Aorta (tissue), 5 donors: ENCODE results near the gene PLXNB2. TPM values are rescaled to one million over a fixed set of nuclear protein-coding genes. Genes with fewer than 3 reads are reported as not detected.

Experiments
- ATAC-seq: fragments of 200-7000 bp; cut with Tn5 transposase; one replicate; pipeline ENCODE4 v1.9.1; 2022; ENCODE audit warnings: moderate library complexity; ENCODE audit not compliant: low FRiP score
- DNase-seq, 2 donors: peaks; one replicate each; pipeline ENCODE4 v3.0.0-alpha.2; 2020
- H3K27ac ChIP-seq, 2 donors: one replicate each; pipeline ENCODE4 v1.5.1; 2013; ENCODE audit warnings: low read length in 2 of 2, mild to moderate bottlenecking in 2 of 2, moderate library complexity in 2 of 2, control low read depth in 1 of 2, inconsistent platforms in 1 of 2, low read depth in 1 of 2
- H3K27me3 ChIP-seq, 2 donors: one replicate each; pipeline ENCODE4 v1.6.1; 2013; ENCODE audit warnings: control low read depth in 1 of 2, low read length in 1 of 2, mild to moderate bottlenecking in 1 of 2, moderate library complexity in 1 of 2; ENCODE audit not compliant: insufficient read depth in 2 of 2, control insufficient read depth in 1 of 2
- H3K36me3 ChIP-seq, 2 donors: one replicate each; pipeline ENCODE4 v1.6.1; 2013; ENCODE audit warnings: control low read depth in 1 of 2, low read length in 1 of 2, mild to moderate bottlenecking in 1 of 2; ENCODE audit not compliant: insufficient read depth in 2 of 2, control insufficient read depth in 1 of 2
- H3K4me1 ChIP-seq, 2 donors: one replicate each; pipeline ENCODE4 v1.6.1; 2013; ENCODE audit warnings: low read length in 2 of 2, control low read depth in 1 of 2, mild to moderate bottlenecking in 1 of 2, moderate library complexity in 1 of 2; ENCODE audit not compliant: insufficient read depth in 2 of 2, control insufficient read depth in 1 of 2
- H3K4me3 ChIP-seq, 2 donors: one replicate each; pipeline ENCODE4 v1.5.1; 2013; ENCODE audit warnings: low read length in 2 of 2, control low read depth in 1 of 2, mild to moderate bottlenecking in 1 of 2
- H3K9me3 ChIP-seq: one replicate; pipeline ENCODE4 v1.6.1; 2013; ENCODE audit warnings: mild to moderate bottlenecking, low read length; ENCODE audit not compliant: control insufficient read depth
- WGBS, 2 donors: extraction: QIAGEN DNeasy Blood & Tissue Kit; methylation state at CpG; one replicate each; pipeline ENCODE4 v1.1.7; 2013; 5-methylcytosine and 5-hydroxymethylcytosine counted together
- intact Hi-C, 2 donors: fragments of 100-400 bp; cut with DNase I; formaldehyde crosslinking; loops; one replicate each; pipeline versions ENCODE4 v1.14.2 to v1.15.0; 2022
- polyA plus RNA-seq, 2 donors: library from polyadenylated mRNA; stranded (reverse); fragments of 200-250 nt; gene quantifications; one replicate each; pipeline ENCODE4 v1.2.3, GENCODE V29; 2013
- total RNA-seq, 2 donors: library from RNA; stranded (reverse); fragmentation: NEBNext Ultra II Directional; extraction: Animal tissue kit (Norgen Biotek cat#: 25700); gene quantifications; one replicate each; pipeline ENCODE4 v1.2.1, GENCODE V29; 2021
- donor health status: healthy with polysubstance abuse.
- donor health status: Bipolar disorder and iron deficiency.
- donor health status: DM: no; HTN: no; CAD: no.
- donor health status: DM: no; HTN: no; CAD: no.
- donor health status: DM: yes; HTN: yes; CAD: no.

Gene PLXNB2
- total and polyA plus RNA-seq, 4 donors, result 46.0 to 214 (median 175) TPM

- H3K27me3 ChIP-seq, result no peaks in the 10 kb centered on the region
- no peaks in the 10 kb centered on the region for H3K4me1 ChIP-seq
- 86 to 88% methylated on average over 19 to 20 of the region's 20 CpGs for WGBS, 2 donors
- ATAC-seq (no peak), DNase-seq (no peak)
- no peak overlapping the region for H3K4me3 ChIP-seq
- no peak overlapping the region for H3K27ac ChIP-seq
- H3K36me3 ChIP-seq, result no peaks in the 10 kb centered on the region
- intact Hi-C loops, result no loop called here
- H3K9me3 ChIP-seq, result no peaks in the 10 kb centered on the region
Observed at GRCh38 chr22:50297510-50298265, 9.8 kb downstream of the PLXNB2 start.

DNA sequence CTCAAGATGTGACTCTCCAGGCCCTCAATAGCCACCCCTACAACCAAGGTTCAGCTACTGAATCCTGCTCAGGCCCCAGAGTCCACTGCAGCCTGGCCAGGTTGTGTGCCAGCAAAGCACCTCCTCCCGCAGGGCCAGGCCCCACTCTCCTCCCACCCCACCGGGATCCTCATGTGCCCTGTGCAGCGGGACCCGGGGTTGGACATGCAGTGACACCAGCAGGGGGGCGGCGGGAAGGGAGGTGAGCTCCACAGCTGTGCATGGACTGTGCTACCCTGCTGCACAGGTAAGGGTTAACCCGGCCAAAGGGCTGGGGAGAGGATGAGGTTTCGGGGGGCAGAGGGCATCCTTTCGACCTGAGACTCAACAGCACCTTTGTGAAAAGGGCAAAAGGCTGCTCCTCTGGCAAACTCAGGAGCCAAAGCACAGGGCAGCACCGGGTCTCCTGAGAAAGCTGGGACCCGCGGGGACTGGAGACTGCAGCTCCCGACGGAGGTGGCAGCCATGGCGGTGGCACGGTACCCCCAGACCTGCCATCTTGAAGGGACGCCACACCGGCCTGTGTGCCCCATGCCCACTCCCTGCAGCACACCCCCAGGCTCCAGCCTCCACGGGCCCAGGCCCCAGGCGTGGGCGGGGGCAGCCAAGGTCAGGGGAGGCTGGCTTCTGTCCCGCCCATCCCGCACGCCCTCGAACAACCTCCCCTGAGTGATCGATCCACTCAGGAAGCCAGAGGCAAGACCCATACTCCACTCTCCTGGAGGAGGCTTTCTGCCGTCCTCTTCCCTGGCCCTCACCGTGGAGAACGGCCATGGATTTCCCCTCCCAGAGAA lies 10.6 kb downstream of the PLXNB2 start:
- Histone ChIP-seq H3K9me3 (no peaks in the 10 kb centered on the region), H3K4me3 (no peak overlapping the region), H3K36me3 (no peaks in the 10 kb centered on the region), H3K27ac (no peak overlapping the region), H3K4me1 (no peaks in the 10 kb centered on the region), H3K27me3 (no peaks in the 10 kb centered on the region)
- intact Hi-C loops, result no loop called here
- WGBS, 2 donors, result 71 to 76% methylated on average over 28 to 29 of the region's 29 CpGs
- DNase-seq (no peak), ATAC-seq (no peak)

- WGBS, 2 donors, result 41 to 51% methylated on average over 5 of the region's 5 CpGs
- DNase-seq (no peak), ATAC-seq (no peak)
- Histone ChIP-seq H3K27me3 (no peaks in the 10 kb centered on the region), H3K4me3 (no peak overlapping the region), H3K4me1 (no peaks in the 10 kb centered on the region), H3K36me3 (no peaks in the 10 kb centered on the region), H3K9me3 (no peaks in the 10 kb centered on the region), H3K27ac (peak overlapping the region in 1 of 2 donors; percentile 90)
- intact Hi-C loops, result no loop called here
Observed at GRCh38 chr22:50294319-50294656, 13.2 kb downstream of the PLXNB2 start.

DNA sequence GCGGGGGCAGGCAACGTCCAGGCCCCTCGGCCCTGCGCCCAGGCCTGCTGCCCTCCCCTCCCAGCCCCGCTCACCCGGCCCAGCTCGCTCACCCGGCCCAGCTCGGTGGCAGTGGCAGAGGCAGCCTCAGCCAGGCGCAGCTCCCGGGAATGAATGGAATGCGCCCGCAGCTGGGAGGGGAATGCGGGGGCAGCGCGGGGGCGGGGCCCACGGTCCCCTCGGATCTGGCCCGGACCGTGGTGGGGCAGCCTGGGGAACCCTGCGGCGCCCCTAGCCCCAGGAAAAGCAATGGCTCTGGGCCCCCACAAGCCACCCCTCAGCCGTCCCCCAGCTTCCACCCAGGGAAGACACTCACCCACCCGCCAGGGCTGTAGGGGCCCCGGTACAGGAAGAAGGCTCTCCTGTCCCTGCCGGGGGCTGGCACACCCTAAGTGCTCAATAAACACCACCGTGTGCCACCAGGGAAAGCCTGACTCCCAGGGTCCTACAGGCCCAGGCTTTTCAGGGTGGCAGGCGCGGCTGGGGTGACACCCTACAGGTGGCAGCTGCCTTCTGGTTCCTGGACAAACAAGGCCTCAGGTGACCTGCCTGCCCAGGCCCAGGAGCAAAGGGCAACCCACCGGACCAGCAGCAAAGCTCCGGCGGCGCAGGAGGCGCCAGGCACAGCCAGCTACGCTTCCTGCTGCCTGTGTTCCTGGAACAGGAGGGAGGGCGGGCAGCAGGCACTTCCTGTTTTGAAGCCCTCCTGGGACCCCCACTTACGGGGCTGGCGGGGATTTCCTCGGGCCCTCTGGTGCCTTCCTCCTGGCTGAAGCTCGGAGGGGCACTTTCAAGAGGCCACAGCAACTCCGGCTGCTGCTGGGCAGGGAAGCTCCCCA lies 13.8 kb downstream of the PLXNB2 start:
- no peaks in the 10 kb centered on the region for H3K4me1 ChIP-seq
- ATAC-seq (peak; percentile 85), DNase-seq (peak; percentile 87 to 93)
- intact Hi-C loops, result loop anchor here in 1 of 2 donors (1.0 kb wide), 1 partner anchor 12 kb away; no protein-coding TSS in a partner anchor
- peak overlapping the region; percentile 1 to 90 for H3K27ac ChIP-seq
- H3K4me3 ChIP-seq, result no peak overlapping the region
- H3K27me3 ChIP-seq, result no peaks in the 10 kb centered on the region
- H3K36me3 ChIP-seq, result no peaks in the 10 kb centered on the region
- 4 to 9% methylated on average over 34 to 42 of the region's 42 CpGs for WGBS, 2 donors
- H3K9me3 ChIP-seq, result no peaks in the 10 kb centered on the region

DNA sequence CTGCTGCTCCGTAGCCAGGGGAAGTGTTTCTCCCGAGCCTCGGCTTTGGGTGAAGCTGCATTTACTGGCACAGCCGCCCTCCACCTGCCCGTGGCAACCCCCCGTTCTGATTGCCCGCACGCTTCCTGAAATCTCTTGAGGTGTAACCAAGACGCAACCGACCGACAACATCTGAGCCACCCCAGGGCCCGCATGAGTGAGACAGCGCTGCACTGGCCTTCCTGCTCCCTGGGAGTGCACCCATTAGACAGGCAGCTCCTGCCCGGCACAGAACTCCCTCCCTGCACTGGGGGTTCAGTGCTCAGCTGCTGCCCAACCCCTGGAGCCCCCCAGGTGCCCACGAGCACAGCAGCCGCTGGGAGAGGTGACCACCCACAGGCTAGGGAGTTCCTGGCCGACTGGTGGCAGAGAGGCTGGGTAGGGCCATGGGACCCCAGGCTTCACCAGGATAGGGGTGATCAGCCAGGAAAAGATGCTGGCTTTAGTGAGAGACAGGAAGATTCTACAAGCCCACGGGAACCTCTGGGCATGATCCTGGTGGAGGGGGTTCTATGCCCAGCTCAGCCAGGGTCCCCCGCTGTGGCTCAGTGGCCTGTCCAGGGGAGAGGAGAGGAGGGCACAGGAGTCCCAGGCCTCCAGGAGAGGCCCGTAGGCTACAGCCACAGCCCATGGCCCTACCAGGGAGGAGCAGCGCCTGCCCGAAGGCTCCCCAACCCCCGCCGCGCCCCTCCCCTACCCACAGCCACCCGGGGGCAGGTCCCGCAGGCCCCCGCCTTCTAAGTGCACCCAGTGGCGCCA lies 14.6 kb downstream of the PLXNB2 start:
- Histone ChIP-seq H3K36me3 (peaks cover 0 to 1% of the 10 kb centered on the region in 2 donors), H3K27ac (peak overlapping the region in 1 of 2 donors; percentile 56), H3K27me3 (no peaks in the 10 kb centered on the region), H3K4me1 (no peaks in the 10 kb centered on the region), H3K4me3 (no peak overlapping the region), H3K9me3 (no peaks in the 10 kb centered on the region)
- intact Hi-C loops, result loop anchor here in 1 of 2 donors (1.0 kb wide), 1 partner anchor 12 kb away; no protein-coding TSS in a partner anchor
- DNase-seq (no peak), ATAC-seq (no peak)
- WGBS, 2 donors, result 47 to 50% methylated on average over 27 to 29 of the region's 29 CpGs

DNA sequence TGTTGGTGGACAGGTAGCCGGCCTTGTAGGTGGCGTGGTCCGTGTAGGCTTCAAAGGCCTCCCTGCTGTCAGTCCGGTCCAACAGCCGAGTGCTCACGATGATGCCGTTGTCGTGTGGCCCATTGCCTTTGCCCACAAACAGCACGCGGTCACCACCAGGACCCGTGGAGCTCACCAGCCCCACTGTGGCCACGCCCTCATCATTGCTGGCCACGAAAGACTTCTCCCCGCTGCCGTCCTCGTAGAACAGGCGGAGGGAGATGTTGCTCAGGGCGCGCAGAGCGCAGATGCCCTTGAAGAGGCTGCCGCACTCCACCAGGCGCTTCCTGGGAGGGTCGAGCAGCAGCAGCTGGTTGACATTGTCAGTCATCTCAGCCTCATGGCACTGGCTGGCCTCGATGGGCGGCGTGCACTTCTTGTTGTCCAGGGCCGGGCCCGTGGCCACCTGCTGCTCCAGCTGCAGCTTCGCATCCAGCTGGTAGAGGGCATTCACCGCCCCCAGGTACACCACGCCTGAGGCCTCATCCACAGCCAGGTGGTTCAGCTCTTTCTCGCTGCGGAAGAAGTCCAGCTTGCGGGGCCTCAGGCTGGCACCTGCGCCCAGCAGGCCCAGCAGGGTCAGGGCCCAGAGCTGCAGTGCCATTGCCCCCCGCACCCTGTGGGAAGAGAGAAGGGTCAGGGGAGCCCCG lies 17.4 kb downstream of the PLXNB2 start:
- intact Hi-C loops, result no loop called here
- H3K36me3 ChIP-seq, result peaks cover 0 to 10% of the 10 kb centered on the region in 2 donors
- no peaks in the 10 kb centered on the region for H3K4me1 ChIP-seq
- WGBS, 2 donors, result 92% methylated on average over 37 of the region's 37 CpGs
- H3K4me3 ChIP-seq, result no peak overlapping the region
- H3K27me3 ChIP-seq, result no peaks in the 10 kb centered on the region
- ATAC-seq (no peak), DNase-seq (no peak)
- no peak overlapping the region for H3K27ac ChIP-seq
- no peaks in the 10 kb centered on the region for H3K9me3 ChIP-seq

DNA sequence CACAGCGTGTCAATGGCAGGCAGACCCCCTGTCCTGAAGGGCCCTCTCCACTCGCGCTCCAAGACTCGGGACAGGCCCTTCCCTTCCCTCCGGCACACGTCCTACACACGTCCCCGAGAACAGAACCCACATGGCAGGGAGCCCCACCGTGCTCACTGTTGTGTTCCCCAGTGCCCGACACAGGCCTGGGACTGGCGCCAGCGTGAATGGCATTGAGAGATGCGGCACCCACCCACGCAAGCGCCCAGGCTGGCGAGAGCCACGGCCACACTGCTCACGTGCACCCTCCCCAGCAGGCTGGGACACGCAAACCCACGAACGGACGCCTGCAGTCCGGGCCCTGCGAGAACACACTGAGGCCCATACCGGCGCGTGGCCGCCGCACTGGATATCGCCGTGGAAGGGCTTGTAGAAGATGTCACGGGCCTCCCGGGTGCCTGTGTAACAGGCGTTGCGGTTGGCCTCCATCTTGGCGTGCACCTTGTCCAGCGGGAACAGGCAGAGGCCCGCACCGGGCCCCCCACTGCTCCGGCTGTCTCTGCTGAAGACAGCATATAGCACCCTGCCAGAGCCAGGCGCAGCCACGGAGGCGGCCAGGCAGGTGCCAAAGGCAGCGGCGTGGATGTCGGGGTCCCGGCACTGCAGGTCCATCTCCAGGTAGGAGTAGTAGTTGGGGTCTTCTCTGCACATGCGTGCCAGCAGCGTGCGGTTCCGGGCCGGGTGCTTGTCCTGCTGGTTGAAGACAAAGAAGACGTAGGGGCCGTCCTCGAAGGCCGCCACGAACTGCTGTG lies 18.1 kb downstream of the PLXNB2 start:
- DNase-seq (no peak), ATAC-seq (no peak)
- Histone ChIP-seq H3K4me3 (no peak overlapping the region), H3K36me3 (peaks cover 0 to 10% of the 10 kb centered on the region in 2 donors), H3K27ac (no peak overlapping the region), H3K27me3 (no peaks in the 10 kb centered on the region), H3K9me3 (no peaks in the 10 kb centered on the region), H3K4me1 (no peaks in the 10 kb centered on the region)
- WGBS, 2 donors, result 90% methylated on average over 54 to 57 of the region's 57 CpGs
- intact Hi-C loops, result no loop called here
